ENCODE measurements around the gene HOXD1.

DNA sequence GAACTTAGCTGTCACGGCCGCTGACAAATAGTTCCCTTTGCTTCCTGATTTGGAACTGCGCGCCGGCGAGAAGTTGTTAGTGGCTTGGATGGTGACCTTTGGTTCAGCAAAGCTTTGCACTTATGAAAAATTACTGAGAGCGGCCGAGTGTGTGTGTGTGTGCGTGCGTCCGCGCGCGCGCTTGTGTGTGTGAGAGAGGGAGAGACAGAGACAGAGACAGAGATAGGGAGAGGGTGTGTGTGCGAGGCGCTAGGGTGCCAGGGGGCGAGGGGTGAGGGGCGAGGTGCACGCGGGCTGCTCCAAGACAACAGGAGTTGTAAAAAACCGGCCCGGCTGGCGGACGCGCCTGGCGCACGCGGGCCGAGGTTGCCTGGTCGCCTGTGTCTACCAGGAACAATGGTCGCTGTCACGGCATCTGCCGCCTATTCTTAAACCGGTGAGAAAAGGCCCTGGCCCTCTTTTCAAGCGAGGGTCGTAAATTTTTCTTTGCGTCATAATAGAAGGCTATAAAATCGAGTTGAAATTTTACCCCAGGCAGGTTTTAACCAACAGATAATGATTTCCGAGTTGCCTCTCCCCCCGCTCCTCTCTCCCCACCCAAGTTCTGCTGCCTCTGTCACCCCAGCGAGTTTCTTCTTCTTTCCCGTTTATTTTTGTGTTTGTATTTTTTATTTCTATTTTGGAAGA lies 30.8 kb upstream of the HOXD1 start:
- TF ChIP-seq, protein P1, sequence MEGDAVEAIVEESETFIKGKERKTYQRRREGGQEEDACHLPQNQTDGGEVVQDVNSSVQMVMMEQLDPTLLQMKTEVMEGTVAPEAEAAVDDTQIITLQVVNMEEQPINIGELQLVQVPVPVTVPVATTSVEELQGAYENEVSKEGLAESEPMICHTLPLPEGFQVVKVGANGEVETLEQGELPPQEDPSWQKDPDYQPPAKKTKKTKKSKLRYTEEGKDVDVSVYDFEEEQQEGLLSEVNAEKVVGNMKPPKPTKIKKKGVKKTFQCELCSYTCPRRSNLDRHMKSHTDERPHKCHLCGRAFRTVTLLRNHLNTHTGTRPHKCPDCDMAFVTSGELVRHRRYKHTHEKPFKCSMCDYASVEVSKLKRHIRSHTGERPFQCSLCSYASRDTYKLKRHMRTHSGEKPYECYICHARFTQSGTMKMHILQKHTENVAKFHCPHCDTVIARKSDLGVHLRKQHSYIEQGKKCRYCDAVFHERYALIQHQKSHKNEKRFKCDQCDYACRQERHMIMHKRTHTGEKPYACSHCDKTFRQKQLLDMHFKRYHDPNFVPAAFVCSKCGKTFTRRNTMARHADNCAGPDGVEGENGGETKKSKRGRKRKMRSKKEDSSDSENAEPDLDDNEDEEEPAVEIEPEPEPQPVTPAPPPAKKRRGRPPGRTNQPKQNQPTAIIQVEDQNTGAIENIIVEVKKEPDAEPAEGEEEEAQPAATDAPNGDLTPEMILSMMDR (IDR thresholded peaks at IDR 0.05 in 4 of 5, conservative IDR thresholded peaks at IDR 0.05 in 1 of 5), result no peak
- no peak for TF ChIP-seq POLR2A (IDR thresholded peaks at IDR 0.05)

All from gastrocnemius medialis (tissue), 4 donors.